Mesenchymal stem cell (in vitro differentiated cells and primary cell): Measurements from ENCODE around the gene RUNX3.

ENCODE experiments used
- DNase-seq: peaks from one replicate; pipeline ENCODE4 v3.0.0-alpha.2; 2013
- H2AFZ ChIP-seq: one replicate; pipeline ENCODE4 v1.6.1; 2013; ENCODE audit warnings: low read depth, mild to moderate bottlenecking, control low read depth, inconsistent platforms, low read length, moderate library complexity
- H2AK5ac ChIP-seq: 2 replicates; pipeline ENCODE4 v1.6.1; 2013; ENCODE audit warnings: low read length, moderate library complexity, mild to moderate bottlenecking, inconsistent platforms; ENCODE audit not compliant: severe bottlenecking
- H2BK120ac ChIP-seq: one replicate; pipeline ENCODE4 v1.6.1; 2013; ENCODE audit warnings: low read depth, mild to moderate bottlenecking, inconsistent platforms, low read length, moderate library complexity
- H2BK12ac ChIP-seq, 2 experiments: one replicate each; pipeline ENCODE4 v1.6.1; 2013; ENCODE audit warnings: inconsistent platforms in 2 of 2, low read length in 2 of 2, mild to moderate bottlenecking in 2 of 2, moderate library complexity in 2 of 2, control low read depth in 1 of 2
- H2BK15ac ChIP-seq: one replicate; pipeline ENCODE4 v1.6.1; 2013; ENCODE audit warnings: mild to moderate bottlenecking, low read depth, inconsistent platforms; ENCODE audit not compliant: poor library complexity, severe bottlenecking
- H2BK5ac ChIP-seq: 2 replicates; pipeline ENCODE4 v1.6.1; 2013; ENCODE audit warnings: low read depth, mild to moderate bottlenecking, low read length, control low read depth, inconsistent platforms; ENCODE audit not compliant: poor library complexity, severe bottlenecking
- H3K14ac ChIP-seq, 2 experiments: one replicate each; pipeline ENCODE4 v1.6.1; 2013; ENCODE audit warnings: inconsistent platforms in 2 of 2, low read length in 2 of 2, control low read depth in 1 of 2, mild to moderate bottlenecking in 1 of 2, moderate library complexity in 1 of 2
- H3K18ac ChIP-seq, 2 experiments: one replicate each; pipeline ENCODE4 v1.6.1; 2013; ENCODE audit warnings: inconsistent platforms in 2 of 2, low read length in 2 of 2, control low read depth in 1 of 2, low read depth in 1 of 2, mild to moderate bottlenecking in 1 of 2
- H3K23ac ChIP-seq, 2 experiments: one replicate each; pipeline ENCODE4 v1.6.1; 2013; ENCODE audit warnings: inconsistent platforms in 2 of 2, low read length in 2 of 2, mild to moderate bottlenecking in 2 of 2, moderate library complexity in 2 of 2, control low read depth in 1 of 2
- H3K27ac ChIP-seq: 2 replicates; pipeline ENCODE4 v1.5.1; 2013; ENCODE audit warnings: mild to moderate bottlenecking, moderate library complexity, low read length, control low read depth, inconsistent platforms; ENCODE audit not compliant: poor library complexity, severe bottlenecking
- H3K27me3 ChIP-seq, 2 experiments: 2 replicates each; pipeline versions ENCODE4 v1.6.1 to v1.7.0; 2013; ENCODE audit warnings: low read length in 2 of 2, mild to moderate bottlenecking in 2 of 2, moderate library complexity in 2 of 2, control low read depth in 1 of 2, inconsistent platforms in 1 of 2; ENCODE audit not compliant: control insufficient read depth in 1 of 2, insufficient read depth in 1 of 2
- H3K36me3 ChIP-seq, 2 experiments: 2 replicates each; pipeline versions ENCODE4 v1.6.1 to v1.7.0; 2013; ENCODE audit warnings: low read length in 2 of 2, control low read depth in 1 of 2, inconsistent platforms in 1 of 2, low read depth in 1 of 2, mild to moderate bottlenecking in 1 of 2; ENCODE audit not compliant: insufficient read depth in 2 of 2, control insufficient read depth in 1 of 2
- H3K4ac ChIP-seq, 2 experiments: one replicate each; pipeline ENCODE4 v1.6.1; 2013; ENCODE audit warnings: inconsistent platforms in 2 of 2, low read length in 2 of 2, mild to moderate bottlenecking in 2 of 2, moderate library complexity in 2 of 2, control low read depth in 1 of 2, low read depth in 1 of 2
- H3K4me1 ChIP-seq: 2 replicates; pipeline ENCODE4 v1.6.1; 2013; ENCODE audit warnings: low read depth, low read length, control low read depth; ENCODE audit not compliant: control insufficient read depth, insufficient read depth
- H3K4me2 ChIP-seq: 2 replicates; pipeline ENCODE4 v1.6.1; 2013; ENCODE audit warnings: low read length, mild to moderate bottlenecking, inconsistent platforms; ENCODE audit not compliant: poor library complexity, severe bottlenecking
- H3K4me3 ChIP-seq, 2 experiments: 2 replicates each; pipeline versions ENCODE4 v1.5.1 to v1.7.0; 2013; ENCODE audit warnings: low read length in 2 of 2, mild to moderate bottlenecking in 2 of 2, control low read depth in 1 of 2, low read depth in 1 of 2; ENCODE audit not compliant: insufficient read depth in 1 of 2
- H3K79me1 ChIP-seq: replicated peaks from 2 replicates; pipeline ENCODE4 v1.6.1; 2013; ENCODE audit warnings: mild to moderate bottlenecking, control low read depth, low read length, inconsistent platforms; ENCODE audit not compliant: poor library complexity, severe bottlenecking
- H3K9ac ChIP-seq: 2 replicates; pipeline ENCODE4 v1.7.0; 2013; ENCODE audit warnings: mild to moderate bottlenecking, low read length, moderate library complexity
- H3K9me3 ChIP-seq: 2 replicates; pipeline ENCODE4 v1.7.0; 2013; ENCODE audit warnings: mild to moderate bottlenecking, low read length; ENCODE audit not compliant: control insufficient read depth
- H4K8ac ChIP-seq: one replicate; pipeline ENCODE4 v1.6.1; 2013; ENCODE audit warnings: inconsistent platforms, mild to moderate bottlenecking, low read length, moderate library complexity
- H4K91ac ChIP-seq: one replicate; pipeline ENCODE4 v1.6.1; 2013; ENCODE audit warnings: mild to moderate bottlenecking, low read length, inconsistent platforms
- WGBS: methylation state at CpG from one replicate; pipeline ENCODE4 v1.1.7; 2013; ENCODE audit warnings: mixed read lengths; 5-methylcytosine and 5-hydroxymethylcytosine counted together

The RUNX3 gene

GRCh38 chr1:24912376-24913273, 17.5 kb downstream of the RUNX3 start:
- H3K4me2 ChIP-seq = no peak overlapping the region
- peak overlapping the region; percentile 41 for H4K8ac ChIP-seq
- H3K4ac ChIP-seq = no peak overlapping the region
- H3K27me3 ChIP-seq = peaks cover 3 to 15% of the 10 kb centered on the region in 2 experiments
- DNase-seq = peak; percentile 55
- H3K79me1 ChIP-seq = no peaks in the 10 kb centered on the region
- H2BK15ac ChIP-seq = no peak overlapping the region
- no peak overlapping the region for H3K18ac ChIP-seq
- H3K14ac ChIP-seq = no peak overlapping the region
- H3K4me3 ChIP-seq = no peak overlapping the region
- H2AK5ac ChIP-seq = no peak overlapping the region
- H3K23ac ChIP-seq = no peak overlapping the region
- H3K36me3 ChIP-seq = no peaks in the 10 kb centered on the region
- H2BK120ac ChIP-seq = no peak overlapping the region
- no peak overlapping the region for H3K9ac ChIP-seq
- H3K4me1 ChIP-seq = peaks cover 26% of the 10 kb centered on the region
- no peak overlapping the region for H3K27ac ChIP-seq
- WGBS = 89% methylated on average over 13 of the region's 13 CpGs
- no peak overlapping the region for H2BK5ac ChIP-seq
- no peaks in the 10 kb centered on the region for H3K9me3 ChIP-seq
- no peak overlapping the region for H2BK12ac ChIP-seq
- H4K91ac ChIP-seq = peak overlapping the region; percentile 52
- no peak overlapping the region for H2AFZ ChIP-seq

GRCh38 chr1:24911651-24912155, 18.4 kb downstream of the RUNX3 start:
- Histone ChIP-seq H3K4ac (no peak overlapping the region), H2BK120ac (no peak overlapping the region), H3K4me3 (no peak overlapping the region), H3K27me3 (peaks cover 2 to 11% of the 10 kb centered on the region in 2 experiments), H3K4me1 (peaks cover 26% of the 10 kb centered on the region), H2BK12ac (no peak overlapping the region), H3K23ac (no peak overlapping the region), H3K36me3 (no peaks in the 10 kb centered on the region), H3K9ac (no peak overlapping the region), H2BK15ac (no peak overlapping the region), H3K18ac (no peak overlapping the region), H3K9me3 (no peaks in the 10 kb centered on the region), H3K27ac (no peak overlapping the region), H2AFZ (no peak overlapping the region), H3K4me2 (no peak overlapping the region), H3K14ac (no peak overlapping the region), H4K91ac (no peak overlapping the region), H3K79me1 (no peaks in the 10 kb centered on the region), H4K8ac (no peak overlapping the region), H2AK5ac (no peak overlapping the region), H2BK5ac (no peak overlapping the region)
- DNase-seq = peak; percentile 5
- WGBS = 85% methylated on average over 20 of the region's 20 CpGs

GRCh38 chr1:24910751-24911650, 19.1 kb downstream of the RUNX3 start:
- Histone ChIP-seq H2BK120ac (no peak overlapping the region), H3K4me1 (peaks cover 23% of the 10 kb centered on the region), H2AK5ac (no peak overlapping the region), H3K79me1 (no peaks in the 10 kb centered on the region), H3K4me2 (no peak overlapping the region), H4K8ac (peak overlapping the region; percentile 3), H3K36me3 (no peaks in the 10 kb centered on the region), H3K4ac (no peak overlapping the region), H3K14ac (no peak overlapping the region), H3K18ac (peak overlapping the region in 1 of 2 experiments; percentile 49), H3K23ac (no peak overlapping the region), H3K9ac (no peak overlapping the region), H2BK5ac (no peak overlapping the region), H3K9me3 (no peaks in the 10 kb centered on the region), H4K91ac (peak overlapping the region; percentile 15), H3K27ac (no peak overlapping the region), H2BK12ac (peak overlapping the region in 1 of 2 experiments; percentile 55), H3K27me3 (peaks cover 6 to 7% of the 10 kb centered on the region in 2 experiments), H3K4me3 (no peak overlapping the region), H2BK15ac (no peak overlapping the region), H2AFZ (no peak overlapping the region)
- 84% methylated on average over 20 of the region's 20 CpGs for WGBS
- DNase-seq = peak; percentile 88

- Histone ChIP-seq H3K9ac (no peak overlapping the region), H3K27ac (no peak overlapping the region), H3K4me1 (peaks cover 18% of the 10 kb centered on the region), H3K4ac (no peak overlapping the region), H3K4me3 (no peak overlapping the region), H3K79me1 (no peaks in the 10 kb centered on the region), H3K4me2 (no peak overlapping the region), H3K23ac (no peak overlapping the region), H2BK5ac (no peak overlapping the region), H2AK5ac (no peak overlapping the region), H2BK15ac (no peak overlapping the region), H2BK120ac (no peak overlapping the region), H4K91ac (no peak overlapping the region), H3K9me3 (no peaks in the 10 kb centered on the region), H3K14ac (no peak overlapping the region), H3K36me3 (no peaks in the 10 kb centered on the region), H4K8ac (no peak overlapping the region), H2AFZ (no peak overlapping the region), H3K18ac (no peak overlapping the region), H2BK12ac (no peak overlapping the region), H3K27me3 (peaks cover 9 to 11% of the 10 kb centered on the region in 2 experiments)
- no peak for DNase-seq
- 97% methylated on average over 7 of the region's 9 CpGs for WGBS
Measured at GRCh38 chr1:24910210-24910609, 19.9 kb downstream of the RUNX3 start.
